ENCODE measurements around the gene WNK2.

Gene WNK2

DNA sequence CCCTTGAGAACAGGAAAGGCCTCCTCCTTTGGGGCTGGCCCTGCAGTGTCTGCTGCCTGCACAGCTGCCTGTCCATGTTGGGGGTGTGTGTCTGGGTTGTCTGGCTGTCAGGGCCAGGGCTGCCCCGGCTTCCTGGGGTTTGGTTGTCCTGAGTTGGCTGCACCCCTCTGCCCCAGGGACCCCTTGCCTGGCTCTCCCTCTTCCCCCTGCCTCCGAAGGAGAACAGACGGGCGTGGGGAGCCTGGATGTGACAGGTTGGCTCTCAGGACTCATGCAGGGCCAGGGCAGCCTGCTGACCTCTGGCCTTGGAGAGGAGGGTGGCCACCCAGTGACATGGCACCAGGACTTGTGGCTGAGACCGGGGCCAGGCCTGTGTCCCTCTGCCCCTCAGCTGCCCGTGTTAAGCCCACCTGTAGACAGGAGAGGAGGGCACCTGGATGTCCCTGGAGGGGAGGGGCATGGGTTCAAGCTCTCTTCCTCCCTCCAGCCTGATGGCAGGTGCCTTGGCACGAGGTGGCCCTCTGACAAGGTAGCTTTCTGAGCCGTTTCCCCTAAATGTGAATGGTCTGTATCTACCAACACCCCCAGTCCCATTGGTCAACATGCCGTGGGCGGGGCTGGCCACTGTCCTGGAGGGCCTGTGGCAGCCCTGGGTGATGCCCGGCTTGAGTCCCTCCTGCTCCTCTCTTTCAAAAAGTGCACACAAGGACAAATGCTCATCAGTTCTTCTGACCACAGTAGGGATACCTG lies 34.9 kb downstream of the WNK2 start:
- Histone ChIP-seq H3K36me3 (ENCODE audit: low read depth) (no peaks in the 10 kb centered on the region), H3K4me1 (ENCODE audit: insufficient read depth, poor library complexity, severe bottlenecking) (peaks cover 11% of the 10 kb centered on the region), H3K4me3 (ENCODE audit: severe bottlenecking) (no peak overlapping the region), H3K9me3 (ENCODE audit: severe bottlenecking) (peaks cover 3% of the 10 kb centered on the region), H3K27me3 (ENCODE audit: insufficient read depth, poor library complexity, severe bottlenecking) (no peaks in the 10 kb centered on the region), H3K27ac (ENCODE audit: poor library complexity, severe bottlenecking) (no peak overlapping the region)
- DNase-seq (ENCODE audit: low spot score) (peak; percentile 52), ATAC-seq (ENCODE audit: low read depth) (no peak)
- TF ChIP-seq, protein P1, sequence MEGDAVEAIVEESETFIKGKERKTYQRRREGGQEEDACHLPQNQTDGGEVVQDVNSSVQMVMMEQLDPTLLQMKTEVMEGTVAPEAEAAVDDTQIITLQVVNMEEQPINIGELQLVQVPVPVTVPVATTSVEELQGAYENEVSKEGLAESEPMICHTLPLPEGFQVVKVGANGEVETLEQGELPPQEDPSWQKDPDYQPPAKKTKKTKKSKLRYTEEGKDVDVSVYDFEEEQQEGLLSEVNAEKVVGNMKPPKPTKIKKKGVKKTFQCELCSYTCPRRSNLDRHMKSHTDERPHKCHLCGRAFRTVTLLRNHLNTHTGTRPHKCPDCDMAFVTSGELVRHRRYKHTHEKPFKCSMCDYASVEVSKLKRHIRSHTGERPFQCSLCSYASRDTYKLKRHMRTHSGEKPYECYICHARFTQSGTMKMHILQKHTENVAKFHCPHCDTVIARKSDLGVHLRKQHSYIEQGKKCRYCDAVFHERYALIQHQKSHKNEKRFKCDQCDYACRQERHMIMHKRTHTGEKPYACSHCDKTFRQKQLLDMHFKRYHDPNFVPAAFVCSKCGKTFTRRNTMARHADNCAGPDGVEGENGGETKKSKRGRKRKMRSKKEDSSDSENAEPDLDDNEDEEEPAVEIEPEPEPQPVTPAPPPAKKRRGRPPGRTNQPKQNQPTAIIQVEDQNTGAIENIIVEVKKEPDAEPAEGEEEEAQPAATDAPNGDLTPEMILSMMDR (IDR thresholded peaks at IDR 0.05; ENCODE audit: poor library complexity, severe bottlenecking) = no peak

DNA sequence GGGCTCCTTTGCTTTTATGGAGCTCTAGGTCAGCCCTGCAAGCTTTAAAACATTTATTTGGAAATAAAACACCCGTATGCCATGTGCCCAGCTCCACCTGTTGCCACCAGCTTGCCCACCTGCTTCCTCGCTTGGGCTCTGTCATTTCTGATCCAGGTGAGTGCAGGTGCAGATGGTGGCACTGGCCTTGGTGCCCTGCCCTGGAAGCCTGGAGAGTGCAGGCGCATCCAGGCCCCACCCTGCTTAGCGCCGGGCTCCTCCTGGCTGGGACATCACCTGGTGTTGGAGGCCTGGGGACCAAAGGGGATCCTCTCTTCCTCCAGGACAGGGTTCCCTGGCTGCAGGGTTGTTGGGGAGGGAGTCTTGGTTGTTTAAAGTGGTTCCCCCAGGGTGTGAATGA lies 35.8 kb downstream of the WNK2 start:
- Histone ChIP-seq H3K27me3 (ENCODE audit: insufficient read depth, poor library complexity, severe bottlenecking) (no peaks in the 10 kb centered on the region), H3K27ac (ENCODE audit: poor library complexity, severe bottlenecking) (no peak overlapping the region), H3K4me1 (ENCODE audit: insufficient read depth, poor library complexity, severe bottlenecking) (peaks cover 19% of the 10 kb centered on the region), H3K36me3 (ENCODE audit: low read depth) (no peaks in the 10 kb centered on the region), H3K9me3 (ENCODE audit: severe bottlenecking) (peaks cover 3% of the 10 kb centered on the region), H3K4me3 (ENCODE audit: severe bottlenecking) (no peak overlapping the region)
- TF ChIP-seq, protein P1 (IDR thresholded peaks at IDR 0.05; ENCODE audit: poor library complexity, severe bottlenecking) = no peak
- DNase-seq (ENCODE audit: low spot score) (no peak), ATAC-seq (ENCODE audit: low read depth) (no peak)

DNA sequence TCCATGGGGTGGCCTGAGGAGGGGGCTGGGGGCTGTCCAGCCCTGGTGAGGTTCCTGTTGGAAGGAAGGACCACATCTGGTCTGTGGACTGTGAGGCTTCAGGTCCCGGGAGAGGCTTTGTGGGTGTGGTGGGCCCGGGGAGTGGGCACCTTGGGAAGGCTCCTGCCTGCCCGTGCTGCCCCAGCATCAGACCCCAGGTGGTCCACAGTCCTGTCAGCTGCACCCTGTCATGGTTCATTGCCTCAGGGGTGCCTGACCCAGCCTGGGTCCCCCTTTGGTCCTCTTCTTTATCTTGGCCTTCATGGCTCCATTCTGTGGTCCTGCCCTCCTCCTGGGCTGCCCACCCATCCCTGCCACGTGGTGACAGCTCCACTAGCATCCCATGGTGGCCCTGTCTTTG lies 36.7 kb downstream of the WNK2 start:
- TF ChIP-seq, protein P1 (IDR thresholded peaks at IDR 0.05; ENCODE audit: poor library complexity, severe bottlenecking) = no peak
- Histone ChIP-seq H3K27me3 (ENCODE audit: insufficient read depth, poor library complexity, severe bottlenecking) (no peaks in the 10 kb centered on the region), H3K36me3 (ENCODE audit: low read depth) (no peaks in the 10 kb centered on the region), H3K4me1 (ENCODE audit: insufficient read depth, poor library complexity, severe bottlenecking) (peaks cover 25% of the 10 kb centered on the region), H3K27ac (ENCODE audit: poor library complexity, severe bottlenecking) (no peak overlapping the region), H3K9me3 (ENCODE audit: severe bottlenecking) (no peaks in the 10 kb centered on the region), H3K4me3 (ENCODE audit: severe bottlenecking) (no peak overlapping the region)
- no peak for ATAC-seq (ENCODE audit: low read depth)
- no peak for DNase-seq (ENCODE audit: low spot score)

DNA sequence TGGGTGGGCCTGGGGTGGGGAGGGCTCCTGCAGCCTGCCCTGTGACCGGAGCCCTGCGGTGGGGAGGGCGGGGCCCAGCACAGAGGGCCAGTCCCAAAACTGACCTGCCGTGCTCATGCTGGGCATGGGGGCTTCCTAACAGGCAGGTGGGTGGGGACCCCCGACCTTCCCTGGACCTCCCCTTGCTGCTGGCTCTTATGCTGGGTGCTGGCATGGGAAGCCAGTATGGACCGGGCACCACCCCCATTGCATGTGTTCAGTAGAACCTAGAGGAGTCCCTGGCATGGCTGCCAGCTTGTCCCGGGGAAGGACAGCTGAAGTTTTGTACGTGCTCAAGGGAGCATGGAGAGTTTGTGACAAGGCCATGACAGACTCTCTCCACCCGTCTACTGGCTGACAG lies 37.1 kb downstream of the WNK2 start:
- Histone ChIP-seq H3K27me3 (ENCODE audit: insufficient read depth, poor library complexity, severe bottlenecking) (no peaks in the 10 kb centered on the region), H3K4me1 (ENCODE audit: insufficient read depth, poor library complexity, severe bottlenecking) (peaks cover 25% of the 10 kb centered on the region), H3K4me3 (ENCODE audit: severe bottlenecking) (no peak overlapping the region), H3K9me3 (ENCODE audit: severe bottlenecking) (no peaks in the 10 kb centered on the region), H3K36me3 (ENCODE audit: low read depth) (no peaks in the 10 kb centered on the region), H3K27ac (ENCODE audit: poor library complexity, severe bottlenecking) (no peak overlapping the region)
- TF ChIP-seq, protein P1 (IDR thresholded peaks at IDR 0.05; ENCODE audit: poor library complexity, severe bottlenecking) = no peak
- DNase-seq (ENCODE audit: low spot score) (no peak), ATAC-seq (ENCODE audit: low read depth) (no peak)

DNA sequence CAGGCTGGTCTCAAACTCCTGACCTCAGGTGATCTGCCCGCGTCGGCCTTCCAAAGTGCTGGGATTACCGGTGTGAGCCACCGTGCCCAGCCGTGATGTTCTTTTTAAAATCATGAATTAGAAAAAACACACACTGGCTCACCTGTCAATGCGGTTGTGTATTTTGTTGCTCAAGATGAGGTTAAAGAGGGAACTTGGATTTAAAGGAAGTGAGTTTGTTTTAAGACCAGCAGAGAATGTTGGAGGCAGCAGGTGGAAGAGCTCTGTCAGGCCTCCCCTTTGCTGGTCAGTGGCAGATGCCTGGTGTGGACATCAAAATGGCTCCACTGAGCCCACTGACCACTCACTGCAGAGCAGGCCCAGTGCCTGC lies 38.9 kb downstream of the WNK2 start:
- ATAC-seq (ENCODE audit: low read depth) (no peak), DNase-seq (ENCODE audit: low spot score) (no peak)
- TF ChIP-seq, protein P1 (IDR thresholded peaks at IDR 0.05; ENCODE audit: poor library complexity, severe bottlenecking) = no peak
- Histone ChIP-seq H3K27ac (ENCODE audit: poor library complexity, severe bottlenecking) (peak overlapping the region; percentile 63), H3K4me1 (ENCODE audit: insufficient read depth, poor library complexity, severe bottlenecking) (peaks cover 25% of the 10 kb centered on the region), H3K36me3 (ENCODE audit: low read depth) (no peaks in the 10 kb centered on the region), H3K4me3 (ENCODE audit: severe bottlenecking) (no peak overlapping the region), H3K27me3 (ENCODE audit: insufficient read depth, poor library complexity, severe bottlenecking) (no peaks in the 10 kb centered on the region), H3K9me3 (ENCODE audit: severe bottlenecking) (no peaks in the 10 kb centered on the region)
